ENCODE data around the gene HOXC12.

The HOXC12 gene

GRCh38 chr12:53968214-53969127 is 13.8 kb downstream of the HOXC12 start:
- Histone ChIP-seq H3K27ac (ENCODE audit: low read depth, low read length, severe bottlenecking) (no peak overlapping the region), H3K4me3 (ENCODE audit: extremely low read depth, insufficient read depth, low read length, poor library complexity, severe bottlenecking) (no peak overlapping the region), H3K9me3 (ENCODE audit: control insufficient read depth, low read length) (no peaks in the 10 kb centered on the region), H3K36me3 (ENCODE audit: control insufficient read depth, insufficient read depth, low read length) (no peaks in the 10 kb centered on the region), H3K4me1 (ENCODE audit: control insufficient read depth, insufficient read depth, low read length, poor library complexity, severe bottlenecking) (no peaks in the 10 kb centered on the region)
- WGBS, 2 experiments (ENCODE audit: insufficient coverage in 2 of 2) = 20 to 23% methylated on average over 19 to 21 of the region's 24 CpGs

- H3K36me3 ChIP-seq (ENCODE audit: control insufficient read depth, insufficient read depth, low read length) = no peaks in the 10 kb centered on the region
- 41 to 42% methylated on average over 10 of the region's 12 CpGs for WGBS, 2 experiments (ENCODE audit: insufficient coverage in 2 of 2)
Observed at GRCh38 chr12:53969588-53970259, 15.0 kb downstream of the HOXC12 start.

GRCh38 chr12:53970451-53970850 is 15.7 kb downstream of the HOXC12 start:
- 9 to 10% methylated on average over 2 to 3 of the region's 4 CpGs for WGBS, 2 experiments (ENCODE audit: insufficient coverage in 2 of 2)
- Histone ChIP-seq H3K4me1 (ENCODE audit: control insufficient read depth, insufficient read depth, low read length, poor library complexity, severe bottlenecking) (peaks cover 3% of the 10 kb centered on the region), H3K9me3 (ENCODE audit: control insufficient read depth, low read length) (no peaks in the 10 kb centered on the region), H3K4me3 (ENCODE audit: extremely low read depth, insufficient read depth, low read length, poor library complexity, severe bottlenecking) (no peak overlapping the region), H3K27ac (ENCODE audit: low read depth, low read length, severe bottlenecking) (no peak overlapping the region), H3K36me3 (ENCODE audit: control insufficient read depth, insufficient read depth, low read length) (no peaks in the 10 kb centered on the region)

More at GRCh38 chr12:53969588-53970259, 15.0 kb downstream of the HOXC12 start:
- Histone ChIP-seq H3K4me3 (ENCODE audit: extremely low read depth, insufficient read depth, low read length, poor library complexity, severe bottlenecking) (no peak overlapping the region), H3K4me1 (ENCODE audit: control insufficient read depth, insufficient read depth, low read length, poor library complexity, severe bottlenecking) (no peaks in the 10 kb centered on the region), H3K9me3 (ENCODE audit: control insufficient read depth, low read length) (no peaks in the 10 kb centered on the region), H3K27ac (ENCODE audit: low read depth, low read length, severe bottlenecking) (no peak overlapping the region)

GRCh38 chr12:53971129-53971528 is 16.4 kb downstream of the HOXC12 start:
- no peaks in the 10 kb centered on the region for H3K36me3 ChIP-seq (ENCODE audit: control insufficient read depth, insufficient read depth, low read length)
- H3K9me3 ChIP-seq (ENCODE audit: control insufficient read depth, low read length) = no peaks in the 10 kb centered on the region
- H3K4me3 ChIP-seq (ENCODE audit: extremely low read depth, insufficient read depth, low read length, poor library complexity, severe bottlenecking) = no peak overlapping the region
- 60 to 75% methylated on average over 1 to 2 of the region's 3 CpGs for WGBS, 2 experiments (ENCODE audit: insufficient coverage in 2 of 2)
- H3K27ac ChIP-seq (ENCODE audit: low read depth, low read length, severe bottlenecking) = no peak overlapping the region
- peaks cover 3% of the 10 kb centered on the region for H3K4me1 ChIP-seq (ENCODE audit: control insufficient read depth, insufficient read depth, low read length, poor library complexity, severe bottlenecking)

GRCh38 chr12:53971686-53972085 is 17.0 kb downstream of the HOXC12 start:
- Histone ChIP-seq H3K27ac (ENCODE audit: low read depth, low read length, severe bottlenecking) (no peak overlapping the region), H3K36me3 (ENCODE audit: control insufficient read depth, insufficient read depth, low read length) (no peaks in the 10 kb centered on the region), H3K9me3 (ENCODE audit: control insufficient read depth, low read length) (no peaks in the 10 kb centered on the region), H3K4me1 (ENCODE audit: control insufficient read depth, insufficient read depth, low read length, poor library complexity, severe bottlenecking) (peaks cover 3% of the 10 kb centered on the region), H3K4me3 (ENCODE audit: extremely low read depth, insufficient read depth, low read length, poor library complexity, severe bottlenecking) (no peak overlapping the region)
- 40 to 50% methylated on average over 1 to 2 of the region's 2 CpGs for WGBS, 2 experiments (ENCODE audit: insufficient coverage in 2 of 2)

GRCh38 chr12:53972152-53972702 is 17.5 kb downstream of the HOXC12 start:
- Histone ChIP-seq H3K27ac (ENCODE audit: low read depth, low read length, severe bottlenecking) (no peak overlapping the region), H3K4me3 (ENCODE audit: extremely low read depth, insufficient read depth, low read length, poor library complexity, severe bottlenecking) (no peak overlapping the region), H3K36me3 (ENCODE audit: control insufficient read depth, insufficient read depth, low read length) (no peaks in the 10 kb centered on the region), H3K4me1 (ENCODE audit: control insufficient read depth, insufficient read depth, low read length, poor library complexity, severe bottlenecking) (peaks cover 3% of the 10 kb centered on the region), H3K9me3 (ENCODE audit: control insufficient read depth, low read length) (no peaks in the 10 kb centered on the region)
- WGBS, 2 experiments (ENCODE audit: insufficient coverage in 2 of 2) = 46% methylated on average over 6 to 8 of the region's 9 CpGs

GRCh38 chr12:53972722-53973235 is 18.1 kb downstream of the HOXC12 start, which contains the start of gene HOXC11:
Gene HOXC11 (plus strand): TSS chr12:53973126. CDS start chr12:53973242, 116 bp downstream.
- H3K4me3 ChIP-seq (ENCODE audit: extremely low read depth, insufficient read depth, low read length, poor library complexity, severe bottlenecking) = no peak within 1 kb of the TSS
- no peak within 1 kb of the TSS for H3K27ac ChIP-seq (ENCODE audit: low read depth, low read length, severe bottlenecking)
- no peaks in the 10 kb centered on the region for H3K9me3 ChIP-seq (ENCODE audit: control insufficient read depth, low read length)
- peaks cover 3% of the 10 kb centered on the region for H3K4me1 ChIP-seq (ENCODE audit: control insufficient read depth, insufficient read depth, low read length, poor library complexity, severe bottlenecking)
- no peaks in the 10 kb centered on the region for H3K36me3 ChIP-seq (ENCODE audit: control insufficient read depth, insufficient read depth, low read length)
- WGBS, 2 experiments (ENCODE audit: insufficient coverage in 2 of 2) = 7 to 10% methylated on average over 8 to 16 of the region's 21 CpGs

GRCh38 chr12:53973236-53974042 is 18.7 kb downstream of the HOXC12 start:
- 1 to 4% methylated on average over 40 to 58 of the region's 71 CpGs for WGBS, 2 experiments (ENCODE audit: insufficient coverage in 2 of 2)
- no peak overlapping the region for H3K27ac ChIP-seq (ENCODE audit: low read depth, low read length, severe bottlenecking)

GRCh38 chr12:53974084-53975063 is 19.7 kb downstream of the HOXC12 start, which contains the start of gene HOTAIR:
Gene HOTAIR (minus strand): TSS chr12:53974954.
- H3K36me3 ChIP-seq (ENCODE audit: control insufficient read depth, insufficient read depth, low read length) = no peaks in the 10 kb centered on the region
- no peaks in the 10 kb centered on the region for H3K9me3 ChIP-seq (ENCODE audit: control insufficient read depth, low read length)
- peaks cover 3% of the 10 kb centered on the region for H3K4me1 ChIP-seq (ENCODE audit: control insufficient read depth, insufficient read depth, low read length, poor library complexity, severe bottlenecking)
- H3K27ac ChIP-seq (ENCODE audit: low read depth, low read length, severe bottlenecking) = no peak within 1 kb of the TSS
- no peak within 1 kb of the TSS for H3K4me3 ChIP-seq (ENCODE audit: extremely low read depth, insufficient read depth, low read length, poor library complexity, severe bottlenecking)
- 3 to 6% methylated on average over 42 to 43 of the region's 63 CpGs for WGBS, 2 experiments (ENCODE audit: insufficient coverage in 2 of 2)

More at GRCh38 chr12:53973236-53974042, 18.7 kb downstream of the HOXC12 start:
- no peaks in the 10 kb centered on the region for H3K9me3 ChIP-seq (ENCODE audit: control insufficient read depth, low read length)
- no peaks in the 10 kb centered on the region for H3K36me3 ChIP-seq (ENCODE audit: control insufficient read depth, insufficient read depth, low read length)
- H3K4me1 ChIP-seq (ENCODE audit: control insufficient read depth, insufficient read depth, low read length, poor library complexity, severe bottlenecking) = peaks cover 3% of the 10 kb centered on the region
- no peak overlapping the region for H3K4me3 ChIP-seq (ENCODE audit: extremely low read depth, insufficient read depth, low read length, poor library complexity, severe bottlenecking)

Measured in mesodermal cell (in vitro differentiated cells).